Neural cell (in vitro differentiated cells): ENCODE measurements around the gene SLC38A1. TPM values are rescaled to one million over a fixed set of nuclear protein-coding genes. Genes with fewer than 3 reads are reported as not detected.

Experiments used
- H2AFZ ChIP-seq: fragments of 200-600, 300-800 bp; sonication (generic), shearing (Covaris generic); 2 replicates; pipeline ENCODE4 v1.6.0; 2014; ENCODE audit warnings: low read depth, mild to moderate bottlenecking, antibody characterized with exemption, low read length, moderate library complexity
- H3F3A ChIP-seq: fragments of 200-600 bp; shearing (Covaris generic); 2 replicates; pipeline ENCODE4 v1.6.1; 2016; ENCODE audit warnings: mild to moderate bottlenecking, moderate library complexity, mixed read lengths, antibody characterized with exemption, low read length; ENCODE audit not compliant: insufficient read depth, poor library complexity, severe bottlenecking
- H3K27ac ChIP-seq: fragments of 200-600, 300-800 bp; sonication (generic), shearing (Covaris generic); 2 replicates; pipeline ENCODE4 v1.5.1; 2014; ENCODE audit warnings: mild to moderate bottlenecking, low read length, moderate library complexity
- H3K27me3 ChIP-seq: fragments of 300-800, 200-600 bp; sonication (generic), shearing (Covaris generic); 2 replicates; pipeline ENCODE4 v1.6.0; 2014; ENCODE audit warnings: mild to moderate bottlenecking, low read depth, low read length, moderate library complexity; ENCODE audit not compliant: insufficient read depth
- H3K36me3 ChIP-seq: fragments of 300-800, 200-600 bp; sonication (generic), shearing (Covaris generic); 2 replicates; pipeline ENCODE4 v1.5.1; 2014; ENCODE audit warnings: mild to moderate bottlenecking, antibody characterized with exemption, low read length, moderate library complexity; ENCODE audit not compliant: insufficient read depth
- H3K4me2 ChIP-seq: fragments of 300-800, 200-600 bp; sonication (generic), shearing (Covaris generic); 2 replicates; pipeline ENCODE4 v1.6.0; 2014; ENCODE audit warnings: mild to moderate bottlenecking, low read length
- H3K4me3 ChIP-seq: fragments of 300-800, 200-600 bp; sonication (generic), shearing (Covaris generic); 2 replicates; pipeline ENCODE4 v1.5.1; 2014; ENCODE audit warnings: mild to moderate bottlenecking, low read length, moderate library complexity
- H3K79me2 ChIP-seq: fragments of 200-600 bp; shearing (Covaris generic); replicated peaks from 2 replicates; pipeline ENCODE4 v1.6.0; 2014; ENCODE audit warnings: mild to moderate bottlenecking, low read length, moderate library complexity; ENCODE audit not compliant: insufficient read depth
- H3K9ac ChIP-seq: fragments of 300-800, 200-600 bp; sonication (generic), shearing (Covaris generic); 2 replicates; pipeline ENCODE4 v1.6.1; 2016; ENCODE audit warnings: mild to moderate bottlenecking, low read length, mixed read lengths
- H3K9me2 ChIP-seq: fragments of 200-600 bp; shearing (Covaris generic); 2 replicates; pipeline ENCODE4 v1.6.1; 2016; ENCODE audit warnings: mild to moderate bottlenecking, low read length, mixed read lengths; ENCODE audit not compliant: insufficient read depth
- H3K9me3 ChIP-seq: fragments of 200-600, 300-800 bp; sonication (generic), shearing (Covaris generic); 2 replicates; pipeline ENCODE4 v1.6.1; 2016; ENCODE audit warnings: mild to moderate bottlenecking, mixed run types, low read length, moderate library complexity, mixed read lengths
- H4K20me1 ChIP-seq: fragments of 200-600 bp; shearing (Covaris generic); 2 replicates; pipeline ENCODE4 v1.6.1; 2016; ENCODE audit warnings: mild to moderate bottlenecking, mixed run types; ENCODE audit not compliant: insufficient read depth
- EP300 ChIP-seq: fragments of 450-650 bp; conservative IDR thresholded peaks from 2 replicates; pipeline ENCODE4 v1.6.1; 2014; ENCODE audit warnings: antibody characterized with exemption, mild to moderate bottlenecking, moderate library complexity; ENCODE audit not compliant: poor library complexity, severe bottlenecking
- EZH2 ChIP-seq: fragments of 200-600, 300-800 bp; shearing (Covaris generic), sonication (generic); IDR thresholded peaks from 2 replicates; pipeline ENCODE4 v1.6.1; 2014; ENCODE audit warnings: antibody characterized with exemption, low read length, borderline replicate concordance, mild to moderate bottlenecking; ENCODE audit not compliant: insufficient read depth, poor library complexity, severe bottlenecking
- MXI1 ChIP-seq: fragments of 450-650 bp; conservative IDR thresholded peaks from 2 replicates; pipeline ENCODE4 v1.6.1; 2014; ENCODE audit warnings: antibody characterized with exemption, mild to moderate bottlenecking; ENCODE audit not compliant: poor library complexity, severe bottlenecking
- POLR2AphosphoS5 ChIP-seq: IDR thresholded peaks from 2 replicates; pipeline ENCODE4 v1.6.1; 2012
- RAD21 ChIP-seq: fragments of 450-650 bp; conservative IDR thresholded peaks from 2 replicates; pipeline ENCODE4 v1.6.1; 2014; ENCODE audit warnings: antibody characterized with exemption, mild to moderate bottlenecking, moderate library complexity
- SMC3 ChIP-seq: fragments of 450-650 bp; conservative IDR thresholded peaks from 2 replicates; pipeline ENCODE4 v1.6.1; 2014; ENCODE audit warnings: antibody characterized with exemption, mild to moderate bottlenecking, moderate library complexity; ENCODE audit not compliant: poor library complexity
- TAF1 ChIP-seq: IDR thresholded peaks from 2 replicates; pipeline ENCODE4 v1.6.1; 2012; ENCODE audit warnings: low read depth
- polyA plus RNA-seq: library from polyadenylated mRNA; depleted of rRNA; stranded (reverse); fragments of >200 nt; gene quantifications from 2 replicates; pipeline ENCODE4 v1.2.3, GENCODE V29; 2014
- TF ChIP-seq, protein P1 (sequence below): fragments of 450-650 bp; IDR thresholded peaks from 2 replicates; pipeline ENCODE4 v1.5.1; 2014; ENCODE audit warnings: antibody characterized with exemption, mild to moderate bottlenecking, moderate library complexity; ENCODE audit not compliant: poor library complexity, severe bottlenecking
- TF ChIP-seq, protein P2 (sequence below): IDR thresholded peaks from 2 replicates; pipeline ENCODE4 v1.6.1; 2012; ENCODE audit warnings: borderline replicate concordance

Gene SLC38A1
- polyA plus RNA-seq, 1 donor from 2014 or later: 124 TPM

GRCh38 chr12:46206471-46206870, 62.4 kb downstream of the SLC38A1 start:
- Histone ChIP-seq H3K36me3 (peaks cover 10% of the 10 kb centered on the region), H3K27me3 (no peaks in the 10 kb centered on the region), H3F3A (no peaks in the 10 kb centered on the region), H4K20me1 (no peaks in the 10 kb centered on the region), H3K9me3 (no peaks in the 10 kb centered on the region), H3K4me3 (no peak overlapping the region), H3K79me2 (peaks cover 8% of the 10 kb centered on the region), H3K27ac (no peak overlapping the region), H3K9me2 (no peaks in the 10 kb centered on the region), H2AFZ (no peak overlapping the region), H3K9ac (no peak overlapping the region), H3K4me2 (no peak overlapping the region)
- TF ChIP-seq RAD21 (no peak), EZH2 (no peak), EP300 (no peak), POLR2AphosphoS5 (no peak), MXI1 (no peak), TAF1 (no peak), SMC3 (no peak)
- TF ChIP-seq, protein P1, sequence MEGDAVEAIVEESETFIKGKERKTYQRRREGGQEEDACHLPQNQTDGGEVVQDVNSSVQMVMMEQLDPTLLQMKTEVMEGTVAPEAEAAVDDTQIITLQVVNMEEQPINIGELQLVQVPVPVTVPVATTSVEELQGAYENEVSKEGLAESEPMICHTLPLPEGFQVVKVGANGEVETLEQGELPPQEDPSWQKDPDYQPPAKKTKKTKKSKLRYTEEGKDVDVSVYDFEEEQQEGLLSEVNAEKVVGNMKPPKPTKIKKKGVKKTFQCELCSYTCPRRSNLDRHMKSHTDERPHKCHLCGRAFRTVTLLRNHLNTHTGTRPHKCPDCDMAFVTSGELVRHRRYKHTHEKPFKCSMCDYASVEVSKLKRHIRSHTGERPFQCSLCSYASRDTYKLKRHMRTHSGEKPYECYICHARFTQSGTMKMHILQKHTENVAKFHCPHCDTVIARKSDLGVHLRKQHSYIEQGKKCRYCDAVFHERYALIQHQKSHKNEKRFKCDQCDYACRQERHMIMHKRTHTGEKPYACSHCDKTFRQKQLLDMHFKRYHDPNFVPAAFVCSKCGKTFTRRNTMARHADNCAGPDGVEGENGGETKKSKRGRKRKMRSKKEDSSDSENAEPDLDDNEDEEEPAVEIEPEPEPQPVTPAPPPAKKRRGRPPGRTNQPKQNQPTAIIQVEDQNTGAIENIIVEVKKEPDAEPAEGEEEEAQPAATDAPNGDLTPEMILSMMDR: no peak
- TF ChIP-seq, protein P2, sequence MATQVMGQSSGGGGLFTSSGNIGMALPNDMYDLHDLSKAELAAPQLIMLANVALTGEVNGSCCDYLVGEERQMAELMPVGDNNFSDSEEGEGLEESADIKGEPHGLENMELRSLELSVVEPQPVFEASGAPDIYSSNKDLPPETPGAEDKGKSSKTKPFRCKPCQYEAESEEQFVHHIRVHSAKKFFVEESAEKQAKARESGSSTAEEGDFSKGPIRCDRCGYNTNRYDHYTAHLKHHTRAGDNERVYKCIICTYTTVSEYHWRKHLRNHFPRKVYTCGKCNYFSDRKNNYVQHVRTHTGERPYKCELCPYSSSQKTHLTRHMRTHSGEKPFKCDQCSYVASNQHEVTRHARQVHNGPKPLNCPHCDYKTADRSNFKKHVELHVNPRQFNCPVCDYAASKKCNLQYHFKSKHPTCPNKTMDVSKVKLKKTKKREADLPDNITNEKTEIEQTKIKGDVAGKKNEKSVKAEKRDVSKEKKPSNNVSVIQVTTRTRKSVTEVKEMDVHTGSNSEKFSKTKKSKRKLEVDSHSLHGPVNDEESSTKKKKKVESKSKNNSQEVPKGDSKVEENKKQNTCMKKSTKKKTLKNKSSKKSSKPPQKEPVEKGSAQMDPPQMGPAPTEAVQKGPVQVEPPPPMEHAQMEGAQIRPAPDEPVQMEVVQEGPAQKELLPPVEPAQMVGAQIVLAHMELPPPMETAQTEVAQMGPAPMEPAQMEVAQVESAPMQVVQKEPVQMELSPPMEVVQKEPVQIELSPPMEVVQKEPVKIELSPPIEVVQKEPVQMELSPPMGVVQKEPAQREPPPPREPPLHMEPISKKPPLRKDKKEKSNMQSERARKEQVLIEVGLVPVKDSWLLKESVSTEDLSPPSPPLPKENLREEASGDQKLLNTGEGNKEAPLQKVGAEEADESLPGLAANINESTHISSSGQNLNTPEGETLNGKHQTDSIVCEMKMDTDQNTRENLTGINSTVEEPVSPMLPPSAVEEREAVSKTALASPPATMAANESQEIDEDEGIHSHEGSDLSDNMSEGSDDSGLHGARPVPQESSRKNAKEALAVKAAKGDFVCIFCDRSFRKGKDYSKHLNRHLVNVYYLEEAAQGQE: no peak

DNA sequence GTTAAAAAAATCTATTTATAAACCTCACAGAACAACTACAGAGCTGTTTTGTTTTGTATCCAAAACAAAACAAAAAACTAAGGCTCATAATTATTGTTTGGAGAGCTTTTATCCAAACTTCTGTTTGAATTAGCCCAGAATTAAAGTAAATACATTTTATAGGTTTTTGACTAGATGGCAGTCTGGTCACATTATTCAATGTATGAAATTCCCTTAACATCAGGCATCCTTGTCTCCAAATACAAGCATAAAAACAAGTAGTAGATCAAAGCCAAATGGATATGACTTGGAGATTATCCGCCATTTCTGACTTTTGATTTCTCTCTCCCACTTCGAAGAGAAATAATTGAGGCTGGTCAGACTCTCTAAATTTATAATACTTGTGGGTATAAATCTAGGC, 63.5 kb downstream of the SLC38A1 start:
- TF ChIP-seq, protein P2: no peak
- no peak for TF ChIP-seq EP300
- no peak for TF ChIP-seq POLR2AphosphoS5
- no peak for TF ChIP-seq TAF1
- TF ChIP-seq SMC3: no peak
- no peak for TF ChIP-seq MXI1
- TF ChIP-seq, protein P1: no peak
- no peak for TF ChIP-seq RAD21
- no peak for TF ChIP-seq EZH2
- H3K27ac ChIP-seq: no peak overlapping the region

More for the DNA sequence above, 63.5 kb downstream of the SLC38A1 start:
- Histone ChIP-seq H4K20me1 (no peaks in the 10 kb centered on the region), H3K4me2 (no peak overlapping the region), H3K36me3 (peaks cover 10% of the 10 kb centered on the region), H3K27me3 (no peaks in the 10 kb centered on the region), H3K79me2 (peaks cover 8% of the 10 kb centered on the region), H3K4me3 (no peak overlapping the region), H3K9me3 (no peaks in the 10 kb centered on the region), H3K9ac (no peak overlapping the region), H2AFZ (no peak overlapping the region), H3F3A (no peaks in the 10 kb centered on the region), H3K9me2 (no peaks in the 10 kb centered on the region)
